T-helper 17 cell (primary cell): ENCODE results near the gene PTPN6. TPM values are rescaled to one million over a fixed set of nuclear protein-coding genes. Genes with fewer than 3 reads are reported as not detected.

Source experiments
- ATAC-seq: fragments of 150-1000 bp; cut with Tn5 transposase; 2 replicates; pipeline ENCODE4 v1.10.0; 2021; ENCODE audit warnings: mild to moderate bottlenecking, moderate library complexity
- DNase-seq, 3 donors: peaks; one replicate each; pipeline versions ENCODE4 v3.0.0 to v3.0.0-alpha.2; 2020 to 2021
- H3K9me3 ChIP-seq: one replicate; pipeline ENCODE4 v1.7.0; 2013; ENCODE audit warnings: low read length, mild to moderate bottlenecking; ENCODE audit not compliant: control insufficient read depth, poor library complexity, severe bottlenecking
- H3K27ac Mint-ChIP-seq: one replicate; pipeline ENCODE4 v1.8.0; 2022; ENCODE audit warnings: mild to moderate bottlenecking, moderate library complexity, mixed read lengths
- H3K27me3 Mint-ChIP-seq: one replicate; pipeline ENCODE4 v1.8.0; 2022; ENCODE audit warnings: mixed read lengths
- H3K36me3 Mint-ChIP-seq: one replicate; pipeline ENCODE4 v1.8.0; 2022; ENCODE audit warnings: low read depth, mixed read lengths
- H3K4me1 Mint-ChIP-seq: one replicate; pipeline ENCODE4 v1.8.0; 2022; ENCODE audit warnings: mild to moderate bottlenecking, mixed read lengths
- H3K4me3 Mint-ChIP-seq: one replicate; pipeline ENCODE4 v1.8.0; 2022; ENCODE audit warnings: mild to moderate bottlenecking, moderate library complexity, mixed read lengths
- total RNA-seq, 4 donors: library from RNA in 2 of 4; stranded (reverse) in 2 of 4; gene quantifications; one replicate each; pipeline ENCODE4 v1.2.3 and lab custom pipeline; 2022 to 2026

PTPN6 gene
- total RNA-seq, 2 donors from 2014 or later, result 115 to 177 TPM

DNA sequence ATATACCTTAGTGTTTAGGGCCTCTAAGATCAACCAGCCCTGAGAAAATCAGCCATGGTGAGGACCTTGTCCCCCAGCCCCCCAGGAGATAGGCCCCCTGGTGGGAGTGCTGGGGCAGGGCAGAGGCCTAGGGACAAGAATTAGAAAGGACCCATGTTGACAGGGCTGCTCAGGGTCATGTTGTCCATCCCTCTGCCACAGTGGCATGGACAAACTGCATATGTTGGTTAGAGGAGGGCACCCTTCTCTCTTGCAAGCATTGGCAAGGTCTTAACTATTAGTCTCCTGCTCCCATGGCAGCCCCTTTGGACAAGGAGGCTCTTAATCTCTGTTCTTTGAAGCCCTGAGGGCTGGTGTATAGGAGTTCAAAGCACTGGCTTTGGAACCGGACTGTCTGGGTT, 755 bp upstream of the PTPN6 start:
- H3K27ac Mint-ChIP-seq, result peak overlapping the region; percentile 98
- no peak for ATAC-seq
- peaks cover 82% of the 10 kb centered on the region for H3K4me1 Mint-ChIP-seq
- H3K36me3 Mint-ChIP-seq, result peaks cover 7% of the 10 kb centered on the region
- no peaks in the 10 kb centered on the region for H3K27me3 Mint-ChIP-seq
- peak overlapping the region; percentile 99 for H3K4me3 Mint-ChIP-seq
- no peaks in the 10 kb centered on the region for H3K9me3 ChIP-seq
- no peak for DNase-seq

GRCh38 chr12:6951551-6952120, 480 bp downstream of the PTPN6 start:
- ATAC-seq (peak; percentile 64), DNase-seq (peak in 1 of 3 donors; percentile 33)
- H3K27me3 Mint-ChIP-seq, result no peaks in the 10 kb centered on the region
- peak overlapping the region; percentile 99 for H3K4me3 Mint-ChIP-seq
- H3K9me3 ChIP-seq, result no peaks in the 10 kb centered on the region
- peaks cover 77% of the 10 kb centered on the region for H3K4me1 Mint-ChIP-seq
- peak overlapping the region; percentile 98 for H3K27ac Mint-ChIP-seq
- H3K36me3 Mint-ChIP-seq, result peaks cover 7% of the 10 kb centered on the region

DNA sequence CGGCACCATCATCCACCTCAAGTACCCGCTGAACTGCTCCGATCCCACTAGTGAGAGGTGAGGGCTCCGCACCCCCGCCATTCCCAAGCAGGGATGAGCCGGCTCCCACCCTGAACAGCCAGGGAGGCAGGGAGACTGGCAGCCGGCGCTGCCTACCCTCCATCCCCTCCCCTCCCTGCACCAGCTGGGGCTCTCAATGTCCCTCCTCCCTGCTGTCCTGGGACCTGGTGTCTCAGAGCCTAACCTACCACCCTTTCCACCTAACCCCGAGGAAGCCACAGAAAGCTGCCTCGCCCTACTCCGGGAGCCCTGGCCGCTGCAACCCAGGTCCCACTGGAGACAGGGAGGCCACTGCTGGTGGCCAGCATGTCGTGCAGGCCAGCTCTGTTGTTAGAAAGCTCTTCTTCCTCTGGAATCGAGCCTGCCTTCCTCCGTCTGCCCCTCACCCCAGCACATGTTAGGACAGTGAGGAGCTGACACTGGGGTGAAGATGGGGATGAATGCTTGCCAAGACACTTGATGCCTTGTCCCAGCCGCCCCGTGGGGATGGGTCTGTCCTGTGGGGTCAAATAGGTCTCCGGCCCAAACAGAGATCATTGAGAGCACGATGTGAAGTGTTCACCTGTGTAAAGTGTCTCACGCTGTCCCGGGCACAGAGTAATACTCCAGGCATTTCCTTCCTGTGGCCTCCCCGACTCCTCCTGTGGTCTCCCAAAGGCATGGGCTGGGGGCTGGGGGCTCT, 1.1 kb downstream of the PTPN6 start:
- H3K27me3 Mint-ChIP-seq, result no peaks in the 10 kb centered on the region
- peak overlapping the region; percentile 98 for H3K27ac Mint-ChIP-seq
- peak overlapping the region; percentile 99 for H3K4me3 Mint-ChIP-seq
- peaks cover 77% of the 10 kb centered on the region for H3K4me1 Mint-ChIP-seq
- DNase-seq (no peak), ATAC-seq (peak; percentile 17)
- H3K36me3 Mint-ChIP-seq, result peaks cover 9% of the 10 kb centered on the region
- H3K9me3 ChIP-seq, result no peaks in the 10 kb centered on the region

DNA sequence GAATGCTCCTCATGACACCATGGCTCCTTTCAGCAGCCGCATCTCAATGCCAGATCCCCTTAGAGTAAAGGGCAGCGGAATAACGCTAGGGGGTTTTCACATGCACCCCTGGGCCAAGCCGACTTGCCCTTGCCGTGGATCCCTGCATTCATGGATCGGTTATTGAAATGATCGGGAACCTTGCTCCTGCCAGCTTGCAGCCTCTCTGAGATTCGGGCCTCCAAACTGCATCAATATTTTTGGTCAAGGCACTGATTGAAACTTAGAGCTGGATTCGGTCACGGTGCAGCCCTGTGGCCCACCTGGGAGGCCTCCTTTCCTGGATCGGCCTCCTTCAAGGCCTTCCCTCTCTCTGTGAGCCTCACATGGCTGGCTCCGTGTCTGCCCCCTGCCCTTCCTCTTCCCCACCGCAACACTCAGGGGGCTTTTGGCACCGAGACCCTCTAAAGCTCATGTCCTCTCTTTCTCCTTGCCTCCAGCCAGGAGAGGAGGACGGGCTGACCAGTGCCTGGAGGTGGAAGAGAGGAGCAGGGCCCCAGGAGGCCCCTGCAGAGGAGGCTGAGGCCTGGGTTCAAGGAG, 1.8 kb downstream of the PTPN6 start:
- H3K9me3 ChIP-seq, result no peaks in the 10 kb centered on the region
- peaks cover 9% of the 10 kb centered on the region for H3K36me3 Mint-ChIP-seq
- peak overlapping the region; percentile 99 for H3K4me3 Mint-ChIP-seq
- no peaks in the 10 kb centered on the region for H3K27me3 Mint-ChIP-seq
- peak overlapping the region; percentile 98 for H3K27ac Mint-ChIP-seq
- peaks cover 76% of the 10 kb centered on the region for H3K4me1 Mint-ChIP-seq
- no peak for DNase-seq
- no peak for ATAC-seq

- Mint-ChIP-seq H3K4me3 (peak overlapping the region; percentile 99), H3K4me1 (peaks cover 79% of the 10 kb centered on the region), H3K27ac (peak overlapping the region; percentile 98), H3K36me3 (peaks cover 13% of the 10 kb centered on the region), H3K27me3 (no peaks in the 10 kb centered on the region)
- H3K9me3 ChIP-seq, result no peaks in the 10 kb centered on the region
- ATAC-seq (peak; percentile 46), DNase-seq (peak in 2 of 3 donors; percentile 50 to 74)
Observed at GRCh38 chr12:6953442-6954315, 2.5 kb downstream of the PTPN6 start.

DNA sequence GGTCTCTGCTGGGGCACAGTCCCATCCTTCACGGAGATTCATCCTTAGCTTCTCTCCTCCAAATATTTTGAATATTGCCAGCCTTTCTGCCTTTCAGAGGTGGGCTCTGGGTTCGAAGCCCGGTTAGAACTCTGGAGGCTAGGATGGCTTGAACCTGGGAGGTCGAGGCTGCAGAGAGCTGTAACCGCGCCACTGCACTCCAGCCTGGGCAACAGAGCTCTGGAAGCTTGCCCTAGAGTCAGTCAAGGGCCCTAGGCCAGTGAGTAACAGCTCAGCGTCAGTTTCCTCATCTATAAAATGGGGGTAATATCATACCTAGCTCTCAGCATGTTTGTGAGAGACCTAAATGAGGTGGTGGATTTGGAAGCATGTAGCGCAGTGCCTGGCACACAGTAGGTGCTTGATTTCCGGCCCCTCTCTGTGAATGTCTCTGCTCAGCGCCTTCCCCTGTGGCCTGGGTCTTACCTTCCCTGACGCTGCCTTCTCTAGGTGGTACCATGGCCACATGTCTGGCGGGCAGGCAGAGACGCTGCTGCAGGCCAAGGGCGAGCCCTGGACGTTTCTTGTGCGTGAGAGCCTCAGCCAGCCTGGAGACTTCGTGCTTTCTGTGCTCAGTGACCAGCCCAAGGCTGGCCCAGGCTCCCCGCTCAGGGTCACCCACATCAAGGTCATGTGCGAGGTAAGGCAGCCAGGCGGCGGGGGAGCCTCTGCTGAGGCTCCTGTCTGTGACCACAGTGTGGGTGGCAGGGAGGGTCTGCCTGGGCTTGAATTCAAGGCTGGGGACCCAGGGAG, 3.4 kb downstream of the PTPN6 start:
- Mint-ChIP-seq H3K27me3 (no peaks in the 10 kb centered on the region), H3K4me3 (peak overlapping the region; percentile 99), H3K36me3 (peaks cover 13% of the 10 kb centered on the region), H3K27ac (peak overlapping the region; percentile 98), H3K4me1 (peaks cover 79% of the 10 kb centered on the region)
- H3K9me3 ChIP-seq, result no peaks in the 10 kb centered on the region
- DNase-seq, result no peak
- ATAC-seq, result no peak

GRCh38 chr12:6955108-6956020, 4.2 kb downstream of the PTPN6 start:
- peak overlapping the region; percentile 99 for H3K4me3 Mint-ChIP-seq
- no peaks in the 10 kb centered on the region for H3K27me3 Mint-ChIP-seq
- H3K4me1 Mint-ChIP-seq, result peaks cover 77% of the 10 kb centered on the region
- ATAC-seq (no peak), DNase-seq (no peak)
- H3K9me3 ChIP-seq, result no peaks in the 10 kb centered on the region
- peak overlapping the region; percentile 98 for H3K27ac Mint-ChIP-seq
- peaks cover 13% of the 10 kb centered on the region for H3K36me3 Mint-ChIP-seq

GRCh38 chr12:6956021-6956727, 5.0 kb downstream of the PTPN6 start:
- H3K27me3 Mint-ChIP-seq, result no peaks in the 10 kb centered on the region
- ATAC-seq, result no peak
- H3K4me1 Mint-ChIP-seq, result peaks cover 78% of the 10 kb centered on the region
- H3K27ac Mint-ChIP-seq, result peak overlapping the region; percentile 98
- peaks cover 14% of the 10 kb centered on the region for H3K36me3 Mint-ChIP-seq
- H3K4me3 Mint-ChIP-seq, result peak overlapping the region; percentile 96
- DNase-seq, result no peak
- H3K9me3 ChIP-seq, result no peaks in the 10 kb centered on the region

DNA sequence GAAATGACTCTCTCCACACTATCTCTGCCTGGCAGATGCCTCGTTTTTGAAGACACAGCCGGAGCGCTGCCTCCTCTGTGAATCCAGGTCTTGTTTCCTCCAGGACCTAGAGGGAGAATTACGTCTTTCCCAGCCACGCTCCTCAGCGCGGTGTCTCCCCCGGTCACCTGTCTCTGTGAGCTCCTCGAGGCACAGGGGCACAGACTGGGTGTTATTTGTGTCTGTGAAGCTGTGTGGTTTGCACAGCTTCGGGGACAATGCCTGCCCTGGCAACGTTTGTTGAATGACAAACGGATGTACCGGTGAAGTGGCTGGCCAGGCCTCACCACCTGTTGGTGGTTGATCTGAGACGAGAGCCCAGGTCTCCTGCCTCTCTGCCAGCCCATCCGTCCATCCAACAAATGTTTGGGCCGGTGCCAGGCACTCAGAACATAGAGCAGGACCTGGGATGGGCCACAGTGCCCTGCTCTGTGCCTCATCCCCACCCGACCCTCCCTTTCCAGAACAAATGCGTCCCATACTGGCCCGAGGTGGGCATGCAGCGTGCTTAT, 6.1 kb downstream of the PTPN6 start:
- Mint-ChIP-seq H3K36me3 (peaks cover 13% of the 10 kb centered on the region), H3K27ac (peak overlapping the region; percentile 98), H3K4me3 (peak overlapping the region; percentile 96), H3K27me3 (no peaks in the 10 kb centered on the region), H3K4me1 (peaks cover 86% of the 10 kb centered on the region)
- DNase-seq (no peak), ATAC-seq (no peak)
- H3K9me3 ChIP-seq, result no peaks in the 10 kb centered on the region

- DNase-seq (no peak), ATAC-seq (no peak)
- Mint-ChIP-seq H3K4me3 (peak overlapping the region; percentile 96), H3K27ac (peak overlapping the region; percentile 98), H3K36me3 (peaks cover 13% of the 10 kb centered on the region), H3K27me3 (no peaks in the 10 kb centered on the region), H3K4me1 (peaks cover 80% of the 10 kb centered on the region)
- H3K9me3 ChIP-seq, result no peaks in the 10 kb centered on the region
Observed at GRCh38 chr12:6957741-6958608, 6.8 kb downstream of the PTPN6 start.
